Mucosa of descending colon (tissue), 3 donors: ENCODE measurements around the gene C1orf21. TPM values are rescaled to one million over a fixed set of nuclear protein-coding genes. Genes with fewer than 3 reads are reported as not detected.

Experiments used
- ATAC-seq: fragments of 200-7000 bp; cut with Tn5 transposase; one replicate; pipeline ENCODE4 v1.9.1; 2020; ENCODE audit warnings: mild to moderate bottlenecking, moderate library complexity
- DNase-seq, 3 donors: peaks; one replicate each; pipeline ENCODE4 v3.0.0-alpha.2; 2020
- H3K36me3 ChIP-seq: fragments of 200-600 bp; one replicate; pipeline ENCODE4 v1.8.0; 2021; ENCODE audit warnings: low read depth, mild to moderate bottlenecking
- H3K4me1 ChIP-seq: fragments of 200-600 bp; one replicate; pipeline ENCODE4 v1.8.0; 2021; ENCODE audit warnings: low read depth, mild to moderate bottlenecking
- H3K4me3 ChIP-seq: fragments of 200-600 bp; one replicate; pipeline ENCODE4 v1.8.0; 2021; ENCODE audit warnings: mild to moderate bottlenecking
- H3K9me3 ChIP-seq: fragments of 200-600 bp; one replicate; pipeline ENCODE4 v1.8.0; 2021; ENCODE audit warnings: mild to moderate bottlenecking
- intact Hi-C, 2 donors: fragments of 100-400 bp; cut with DNase I in 1 of 2; cut with micrococcal nuclease in 1 of 2; formaldehyde crosslinking; loops; one replicate each; pipeline versions ENCODE4 v1.11.0 to v1.11.1; 2022; cut with DNase I, micrococcal nuclease
- total RNA-seq, 3 donors: library from RNA; stranded (reverse); fragmentation: NEBNext Ultra II Directional in 2 of 3; extraction: Animal tissue kit (Norgen Biotek cat#: 25700) in 2 of 3; gene quantifications; one replicate each; pipeline versions ENCODE4 v1.2.1 to v1.2.4, GENCODE V29; 2021 to 2023
- TF ChIP-seq, protein P1 (sequence below): fragments of 200-600 bp; IDR thresholded peaks from one replicate; pipeline ENCODE4 v1.8.0; 2022; ENCODE audit warnings: antibody characterized with exemption, mild to moderate bottlenecking
- donor health status: DM: no; HTN: no; CAD: no; lungs with moderate emphysema.
- donor health status: DM: no; HTN: no; CAD: no.
- donor health status: DM: no; HTN: yes; CAD: no.

C1orf21 gene
- total RNA-seq, 3 donors from 2014 or later: 70.9 to 109 (median 96.8) TPM

DNA sequence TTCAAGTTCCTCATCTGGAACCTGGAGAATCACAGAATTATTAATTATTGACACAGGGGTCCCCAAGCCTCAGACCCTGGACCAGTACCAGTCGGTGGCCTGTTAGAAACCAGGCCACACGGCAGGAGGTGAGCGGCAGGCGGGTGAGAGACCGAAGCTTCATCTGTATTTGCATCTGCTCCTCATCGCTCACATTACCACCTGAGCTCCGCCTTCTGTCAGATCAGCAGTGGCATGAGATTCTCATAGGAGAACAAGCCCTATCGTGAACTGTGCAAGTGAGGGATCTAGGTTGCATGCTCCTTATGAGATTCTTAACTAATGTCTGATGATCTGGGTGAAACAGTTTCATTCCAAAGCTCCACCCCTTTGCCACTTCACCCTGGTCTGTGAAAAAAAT lies 125.9 kb downstream of the C1orf21 start:
- Histone ChIP-seq H3K9me3 (no peaks in the 10 kb centered on the region), H3K4me1 (peaks cover 17% of the 10 kb centered on the region), H3K4me3 (no peak overlapping the region), H3K36me3 (no peaks in the 10 kb centered on the region)
- TF ChIP-seq, protein P1, sequence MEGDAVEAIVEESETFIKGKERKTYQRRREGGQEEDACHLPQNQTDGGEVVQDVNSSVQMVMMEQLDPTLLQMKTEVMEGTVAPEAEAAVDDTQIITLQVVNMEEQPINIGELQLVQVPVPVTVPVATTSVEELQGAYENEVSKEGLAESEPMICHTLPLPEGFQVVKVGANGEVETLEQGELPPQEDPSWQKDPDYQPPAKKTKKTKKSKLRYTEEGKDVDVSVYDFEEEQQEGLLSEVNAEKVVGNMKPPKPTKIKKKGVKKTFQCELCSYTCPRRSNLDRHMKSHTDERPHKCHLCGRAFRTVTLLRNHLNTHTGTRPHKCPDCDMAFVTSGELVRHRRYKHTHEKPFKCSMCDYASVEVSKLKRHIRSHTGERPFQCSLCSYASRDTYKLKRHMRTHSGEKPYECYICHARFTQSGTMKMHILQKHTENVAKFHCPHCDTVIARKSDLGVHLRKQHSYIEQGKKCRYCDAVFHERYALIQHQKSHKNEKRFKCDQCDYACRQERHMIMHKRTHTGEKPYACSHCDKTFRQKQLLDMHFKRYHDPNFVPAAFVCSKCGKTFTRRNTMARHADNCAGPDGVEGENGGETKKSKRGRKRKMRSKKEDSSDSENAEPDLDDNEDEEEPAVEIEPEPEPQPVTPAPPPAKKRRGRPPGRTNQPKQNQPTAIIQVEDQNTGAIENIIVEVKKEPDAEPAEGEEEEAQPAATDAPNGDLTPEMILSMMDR: no peak
- intact Hi-C loops: no loop called here
- ATAC-seq (no peak), DNase-seq (no peak)

DNA sequence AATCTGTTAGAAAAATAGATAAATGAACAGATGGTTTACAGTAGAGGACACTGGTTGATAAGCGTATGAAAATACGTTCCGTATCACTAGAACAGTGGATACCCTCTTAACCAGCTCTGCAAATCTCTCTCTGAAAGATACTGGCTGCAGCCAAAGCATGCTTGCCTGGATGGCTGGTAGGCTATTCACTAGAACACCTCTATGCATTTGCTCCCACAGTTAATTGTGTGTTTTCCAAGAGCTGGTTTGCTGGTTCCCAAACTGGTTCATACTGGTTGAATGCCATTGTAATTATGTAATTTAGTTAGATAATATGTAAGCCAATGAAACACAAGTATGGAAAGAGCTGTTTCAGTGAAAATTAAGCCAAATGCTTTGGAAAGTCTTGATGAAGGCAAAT lies 126.6 kb downstream of the C1orf21 start:
- DNase-seq (no peak), ATAC-seq (peak; percentile 69)
- Histone ChIP-seq H3K9me3 (no peaks in the 10 kb centered on the region), H3K36me3 (no peaks in the 10 kb centered on the region), H3K4me3 (no peak overlapping the region), H3K4me1 (peaks cover 17% of the 10 kb centered on the region)
- TF ChIP-seq, protein P1: no peak
- intact Hi-C loops: no loop called here

DNA sequence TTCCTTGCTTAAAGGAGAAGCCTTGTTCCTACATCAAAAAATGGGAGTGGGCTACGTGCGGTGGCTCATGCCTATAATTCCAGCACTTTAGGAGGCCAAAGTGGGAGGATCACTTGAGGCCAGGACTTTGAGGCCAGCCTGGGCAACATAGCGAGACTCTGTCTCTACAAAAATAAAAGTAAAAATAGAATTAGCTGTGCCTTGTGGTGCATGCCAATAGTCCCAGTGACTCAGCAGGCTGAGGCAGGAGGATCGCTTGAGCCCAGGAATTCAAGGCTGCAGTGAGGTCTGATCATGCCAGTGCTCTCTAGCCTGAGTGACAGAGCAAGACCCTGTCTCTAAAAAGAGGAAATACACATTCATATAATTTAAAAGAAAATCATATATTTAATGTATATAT lies 127.1 kb downstream of the C1orf21 start:
- intact Hi-C loops: no loop called here
- no peak for DNase-seq
- Histone ChIP-seq H3K36me3 (no peaks in the 10 kb centered on the region), H3K4me1 (peaks cover 17% of the 10 kb centered on the region), H3K4me3 (no peak overlapping the region), H3K9me3 (no peaks in the 10 kb centered on the region)
- TF ChIP-seq, protein P1: no peak
- peak; percentile 66 for ATAC-seq

DNA sequence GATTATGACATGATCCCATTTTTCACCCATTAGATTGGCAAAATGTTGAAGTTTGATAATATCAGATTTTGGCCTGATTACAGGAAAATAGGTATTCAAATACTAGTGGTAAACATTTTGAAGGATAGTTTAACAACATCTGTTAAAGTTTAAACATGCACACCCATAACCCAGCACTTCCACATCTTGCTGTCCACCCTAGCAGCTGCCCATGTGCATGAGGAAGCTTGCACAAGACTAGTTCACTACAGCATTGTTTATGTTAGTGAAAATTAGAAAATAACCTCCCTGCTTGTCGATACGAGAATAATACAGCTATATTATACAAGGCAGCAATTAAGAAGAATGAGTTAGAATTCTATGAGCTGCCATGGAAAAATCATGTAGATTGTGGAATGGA lies 127.6 kb downstream of the C1orf21 start:
- Histone ChIP-seq H3K4me3 (no peak overlapping the region), H3K4me1 (peaks cover 17% of the 10 kb centered on the region), H3K9me3 (no peaks in the 10 kb centered on the region), H3K36me3 (no peaks in the 10 kb centered on the region)
- DNase-seq: no peak
- peak; percentile 68 for ATAC-seq
- TF ChIP-seq, protein P1: no peak
- intact Hi-C loops: no loop called here

DNA sequence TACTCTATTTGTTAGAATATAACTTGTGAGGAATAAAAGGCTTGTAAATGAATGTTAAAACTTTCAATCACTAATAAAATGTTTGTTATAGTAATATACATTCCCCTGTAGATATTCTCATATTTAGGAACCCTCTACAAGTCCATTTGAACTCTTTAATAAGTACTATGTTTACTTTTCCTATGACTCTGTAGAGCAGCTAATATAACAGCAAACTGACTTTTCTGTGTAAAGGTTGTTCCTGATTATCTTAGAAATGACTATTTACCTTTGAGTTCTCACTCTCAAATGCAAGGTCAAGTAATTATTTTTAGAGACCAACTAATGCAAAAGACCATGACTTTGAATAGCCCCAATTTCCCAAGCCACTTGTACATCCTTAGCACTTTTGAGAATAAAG lies 130.3 kb downstream of the C1orf21 start:
- intact Hi-C loops: no loop called here
- H3K9me3 ChIP-seq: no peaks in the 10 kb centered on the region
- H3K4me3 ChIP-seq: no peak overlapping the region
- H3K36me3 ChIP-seq: no peaks in the 10 kb centered on the region
- TF ChIP-seq, protein P1: no peak
- H3K4me1 ChIP-seq: peaks cover 17% of the 10 kb centered on the region
- DNase-seq (no peak), ATAC-seq (no peak)

DNA sequence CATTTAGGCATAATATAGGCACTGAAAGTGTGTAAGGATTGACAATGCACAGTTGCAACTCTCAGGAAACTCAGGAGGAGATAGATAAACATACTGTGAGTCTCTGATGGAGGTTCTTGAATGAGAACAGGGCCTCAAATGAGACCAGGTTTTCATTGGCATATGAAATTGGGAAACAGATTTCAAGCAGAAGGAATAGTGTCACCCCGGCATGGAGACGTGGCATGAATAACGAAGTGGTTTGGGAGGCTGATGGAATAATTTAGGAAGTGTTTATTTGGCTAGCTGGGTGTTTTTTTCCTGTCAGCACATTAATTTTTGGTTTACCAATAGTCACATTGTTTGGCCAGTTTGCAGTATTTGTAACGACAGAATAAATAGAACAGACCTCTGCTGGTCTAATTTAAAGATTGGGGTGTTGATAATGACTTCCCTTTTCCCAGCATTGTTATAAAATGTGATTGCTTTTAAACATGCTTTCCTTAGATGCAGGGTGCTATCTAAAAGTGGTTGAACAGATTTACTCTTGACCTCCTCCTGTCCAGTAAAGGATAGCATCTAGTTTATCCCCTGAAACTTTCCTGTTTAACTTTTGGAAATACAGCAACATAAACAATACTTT lies 132.0 kb downstream of the C1orf21 start:
- ATAC-seq: no peak
- TF ChIP-seq, protein P1: no peak
- intact Hi-C loops: no loop called here
- Histone ChIP-seq H3K4me3 (no peak overlapping the region), H3K4me1 (peaks cover 12% of the 10 kb centered on the region), H3K36me3 (no peaks in the 10 kb centered on the region), H3K9me3 (no peaks in the 10 kb centered on the region)
- no peak for DNase-seq
